ENCODE measurements around the gene TTLL1. TPM values are rescaled to one million over a fixed set of nuclear protein-coding genes. Genes with fewer than 3 reads are reported as not detected.

TTLL1 gene
- total RNA-seq, 1 experiment from 2014 or later, result 4.3 TPM

DNA sequence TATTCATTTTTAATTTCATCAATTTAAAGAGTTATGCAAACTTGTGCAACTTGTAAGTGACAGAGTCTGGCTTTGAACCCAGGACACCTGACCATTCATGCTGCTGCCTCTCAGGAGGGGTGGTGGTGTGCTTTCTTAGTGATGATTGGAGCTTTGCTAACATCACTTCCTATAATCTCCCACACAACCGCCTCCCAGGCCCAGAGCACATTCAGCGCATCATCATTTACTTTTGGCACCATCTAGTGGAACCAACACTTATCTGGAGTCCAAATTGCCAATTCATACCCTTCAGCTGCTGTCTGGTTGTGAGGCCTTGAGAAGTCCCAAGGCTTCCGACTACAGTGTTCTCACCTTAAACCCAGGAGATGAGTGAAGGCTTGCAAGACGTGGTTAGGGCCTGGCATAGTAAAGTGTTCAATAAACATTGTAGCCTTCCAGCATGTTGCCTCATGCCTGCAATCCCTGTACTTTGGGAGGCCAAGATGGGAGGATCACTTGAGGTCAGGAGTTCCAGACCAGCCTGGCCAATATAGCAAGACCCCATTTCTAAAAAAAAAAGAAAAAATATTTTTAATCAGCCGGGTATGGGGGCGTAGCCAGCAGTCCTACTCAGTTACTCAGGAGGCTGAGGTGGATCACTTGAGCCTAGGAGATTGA, 1.1 kb upstream of the TTLL1 start:
- ChIA-PET CTCF (interaction anchor here (0.6 to 1.7 kb wide), 16 partner anchors 9 to 469 kb away, joined by 3 to 12 read pairs (median 3); partner anchors contain the start of gene PACSIN2), RAD21 (ENCODE audit: low non-redundant PET in 1 of 2, low total read pairs in 2 of 2, uncharacterized antibody in 2 of 2, unreplicated experiment in 2 of 2) (interaction anchor here (0.6 to 1.1 kb wide), 4 partner anchors 33 to 469 kb away, joined by 3 to 8 read pairs (median 4); no protein-coding TSS in a partner anchor), POLR2A (interaction anchor here (0.7 to 1.1 kb wide), 4 partner anchors 72 to 475 kb away, joined by 3 to 13 read pairs (median 3); partner anchors contain the start of gene POLDIP3)
- Histone ChIP-seq H3K27me3 (ENCODE audit: insufficient read depth, low read length) (no peaks in the 10 kb centered on the region), H3K4me2 (ENCODE audit: low read length) (peak overlapping the region; percentile 100), H3K36me3 (ENCODE audit: control insufficient read depth in 1 of 2, insufficient read depth in 2 of 2, low read length in 2 of 2) (no peaks in the 10 kb centered on the region), H2AFZ (ENCODE audit: low read depth, low read length, poor library complexity, severe bottlenecking) (no peak overlapping the region), H3K79me2 (ENCODE audit: insufficient read depth, low read length) (no peaks in the 10 kb centered on the region), H3K9ac (ENCODE audit: low read length) (peak overlapping the region; percentile 78; the same call in 1 of the 2 replicates), H3K27ac (ENCODE audit: low read depth, low read length) (peak overlapping the region; percentile 68; the same call in 1 of the 2 replicates), H3K4me3 (replicated peaks in 1 of 2; ENCODE audit: low read depth in 1 of 2, low read length in 2 of 2) (peak overlapping the region; percentile 69 to 93), H4K20me1 (ENCODE audit: insufficient read depth) (no peaks in the 10 kb centered on the region), H3K9me2 (ENCODE audit: insufficient read depth) (no peaks in the 10 kb centered on the region), H3K4me1 (ENCODE audit: control insufficient read depth in 1 of 2, insufficient read depth in 2 of 2, low read length in 2 of 2) (peaks cover 10 to 29% of the 10 kb centered on the region in 2 experiments; a peak in 3 of 4 replicates), H3K9me3 (ENCODE audit: control insufficient read depth in 1 of 2, insufficient read depth in 1 of 2, low read depth in 1 of 2, low read length in 2 of 2) (no peaks in the 10 kb centered on the region)
- DNase-seq (ENCODE audit: low read depth, low spot score) (peak; percentile 90), ATAC-seq (peak; percentile 55)
- TSS peak; percentile 76 for BruUV-seq (replicated peaks)
- intact Hi-C loops (cut with micrococcal nuclease), result loop anchor here (1.0 to 10.0 kb wide), 6 partner anchors 100 to 469 kb away; no protein-coding TSS in a partner anchor
- TF ChIP-seq SIN3A (IDR thresholded peaks at IDR 0.05; ENCODE audit: low read depth) (no peak), JUND (IDR thresholded peaks at IDR 0.05) (no peak), REST (IDR thresholded peaks at IDR 0.05; ENCODE audit: low read depth) (no peak), CBX3 (IDR thresholded peaks at IDR 0.05; ENCODE audit: low read depth) (peak; percentile 47; the same call in 1 of the 2 replicates), TCF7L2 (IDR thresholded peaks at IDR 0.05; ENCODE audit: borderline replicate concordance, extremely low read depth, insufficient read depth, insufficient read length) (no peak), YY1 (IDR thresholded peaks at IDR 0.05; ENCODE audit: extremely low read depth, insufficient replicate concordance, low read depth, low read length) (no peak), POLR2AphosphoS5 (IDR thresholded peaks at IDR 0.05; ENCODE audit: low read depth, low read length) (peak; percentile 25; the same call in 1 of the 2 replicates), ZNF274 (IDR thresholded peaks at IDR 0.05; ENCODE audit: low read depth, low read length) (no peak), ELF1 (IDR thresholded peaks at IDR 0.05; ENCODE audit: borderline replicate concordance, low read depth) (no peak), SP1 (IDR thresholded peaks at IDR 0.05; ENCODE audit: low read depth) (no peak), EZH2phosphoT487 (IDR thresholded peaks at IDR 0.05; ENCODE audit: borderline replicate concordance) (no peak), ZFX (IDR thresholded peaks at IDR 0.05) (0 out of 2 replicates have a peak, but pooled peaks have one; percentile 8), EGR1 (IDR thresholded peaks at IDR 0.05; ENCODE audit: low read depth) (no peak), EZH2 (IDR thresholded peaks at IDR 0.05) (no peak), FOSL1 (IDR thresholded peaks at IDR 0.05; ENCODE audit: low read depth) (no peak)
- TF ChIP-seq, protein P1, sequence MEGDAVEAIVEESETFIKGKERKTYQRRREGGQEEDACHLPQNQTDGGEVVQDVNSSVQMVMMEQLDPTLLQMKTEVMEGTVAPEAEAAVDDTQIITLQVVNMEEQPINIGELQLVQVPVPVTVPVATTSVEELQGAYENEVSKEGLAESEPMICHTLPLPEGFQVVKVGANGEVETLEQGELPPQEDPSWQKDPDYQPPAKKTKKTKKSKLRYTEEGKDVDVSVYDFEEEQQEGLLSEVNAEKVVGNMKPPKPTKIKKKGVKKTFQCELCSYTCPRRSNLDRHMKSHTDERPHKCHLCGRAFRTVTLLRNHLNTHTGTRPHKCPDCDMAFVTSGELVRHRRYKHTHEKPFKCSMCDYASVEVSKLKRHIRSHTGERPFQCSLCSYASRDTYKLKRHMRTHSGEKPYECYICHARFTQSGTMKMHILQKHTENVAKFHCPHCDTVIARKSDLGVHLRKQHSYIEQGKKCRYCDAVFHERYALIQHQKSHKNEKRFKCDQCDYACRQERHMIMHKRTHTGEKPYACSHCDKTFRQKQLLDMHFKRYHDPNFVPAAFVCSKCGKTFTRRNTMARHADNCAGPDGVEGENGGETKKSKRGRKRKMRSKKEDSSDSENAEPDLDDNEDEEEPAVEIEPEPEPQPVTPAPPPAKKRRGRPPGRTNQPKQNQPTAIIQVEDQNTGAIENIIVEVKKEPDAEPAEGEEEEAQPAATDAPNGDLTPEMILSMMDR (IDR thresholded peaks at IDR 0.05 in 2 of 3, conservative IDR thresholded peaks at IDR 0.05 in 1 of 3; ENCODE audit: borderline replicate concordance in 1 of 3, insufficient read depth in 1 of 3, low read depth in 2 of 3, low read length in 2 of 3), result peak; percentile 59 to 88 (median 68); a peak in 5 of 6 replicates
- TF ChIP-seq, protein P2, sequence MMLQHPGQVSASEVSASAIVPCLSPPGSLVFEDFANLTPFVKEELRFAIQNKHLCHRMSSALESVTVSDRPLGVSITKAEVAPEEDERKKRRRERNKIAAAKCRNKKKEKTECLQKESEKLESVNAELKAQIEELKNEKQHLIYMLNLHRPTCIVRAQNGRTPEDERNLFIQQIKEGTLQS (IDR thresholded peaks at IDR 0.05), result no peak
- TF ChIP-seq, protein P3, sequence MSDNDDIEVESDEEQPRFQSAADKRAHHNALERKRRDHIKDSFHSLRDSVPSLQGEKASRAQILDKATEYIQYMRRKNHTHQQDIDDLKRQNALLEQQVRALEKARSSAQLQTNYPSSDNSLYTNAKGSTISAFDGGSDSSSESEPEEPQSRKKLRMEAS (IDR thresholded peaks at IDR 0.05), result peak; percentile 73
